ENCODE results near the gene ANKRD22. TPM values are rescaled to one million over a fixed set of nuclear protein-coding genes. Genes with fewer than 3 reads are reported as not detected.
"Not testable (repeated sequence)": the region's sequence is repeated elsewhere in the genome, so short reads cannot be mapped to it uniquely, and the experiment has no call there.

ANKRD22 gene
- 4.1 TPM for total RNA-seq

- peak; percentile 60 for DNase-seq
Measured at GRCh38 chr10:88851706-88852105, at the start of gene ANKRD22. ANKRD22 (minus strand) TSS chr10:88851844; CDS start chr10:88851607, 237 bp downstream.

GRCh38 chr10:88899886-88900285, 48.2 kb upstream of the ANKRD22 start:
- peak; percentile 37 for DNase-seq

- no peak for DNase-seq
Measured at GRCh38 chr10:88898727-88899126, 47.1 kb upstream of the ANKRD22 start.

- peak; percentile 78 for DNase-seq
Measured at GRCh38 chr10:88896994-88897853, 45.6 kb upstream of the ANKRD22 start.

GRCh38 chr10:88896372-88896993, 44.8 kb upstream of the ANKRD22 start:
- no peak for DNase-seq

GRCh38 chr10:88895250-88895649, 43.6 kb upstream of the ANKRD22 start:
- no peak for DNase-seq

GRCh38 chr10:88893611-88894010, 42.0 kb upstream of the ANKRD22 start:
- no peak for DNase-seq

- no peak for DNase-seq
Measured at GRCh38 chr10:88892222-88892967, 40.8 kb upstream of the ANKRD22 start.

- DNase-seq: no peak
Measured at GRCh38 chr10:88890681-88891381, 39.2 kb upstream of the ANKRD22 start.

GRCh38 chr10:88889559-88890337, 38.1 kb upstream of the ANKRD22 start:
- DNase-seq: no peak

- no peak for DNase-seq
Measured at GRCh38 chr10:88888810-88889445, 37.3 kb upstream of the ANKRD22 start.

GRCh38 chr10:88886557-88886956, 34.9 kb upstream of the ANKRD22 start:
- DNase-seq: no peak

GRCh38 chr10:88883448-88883809, 31.8 kb upstream of the ANKRD22 start:
- DNase-seq: no peak

- DNase-seq: not testable (repeated sequence)
Measured at GRCh38 chr10:88882646-88883447, 31.2 kb upstream of the ANKRD22 start.

GRCh38 chr10:88881922-88882645, 30.4 kb upstream of the ANKRD22 start:
- DNase-seq: no peak

- DNase-seq: peak; percentile 40
Measured at GRCh38 chr10:88881320-88881719, 29.7 kb upstream of the ANKRD22 start.

GRCh38 chr10:88880282-88881076, 28.8 kb upstream of the ANKRD22 start:
- DNase-seq: peak; percentile 80

- DNase-seq: peak; percentile 35
Measured at GRCh38 chr10:88879534-88880281, 28.1 kb upstream of the ANKRD22 start, which contains the start of gene STAMBPL1. STAMBPL1 (plus strand) TSS chr10:88880245; CDS start chr10:88901709, 21,464 bp downstream.
